OCI-LY1 (cell line): ENCODE measurements around the gene NRP1.

Experiments
- EZH2 ChIP-seq: fragments of 200-600 bp; sonication (generic), shearing (Covaris generic); IDR thresholded peaks from 2 replicates; pipeline ENCODE4 v1.8.0; 2017; ENCODE audit warnings: borderline replicate concordance, mixed run types, mild to moderate bottlenecking, antibody characterized with exemption, low read length, moderate library complexity, mixed read lengths
- TF ChIP-seq, protein P1 (sequence below): fragments of 200-600 bp; sonication (generic), shearing (Covaris generic); IDR thresholded peaks from 2 replicates; pipeline ENCODE4 v1.5.1; 2017; ENCODE audit warnings: mild to moderate bottlenecking, antibody characterized with exemption, low read length, moderate library complexity, mixed read lengths

DNA sequence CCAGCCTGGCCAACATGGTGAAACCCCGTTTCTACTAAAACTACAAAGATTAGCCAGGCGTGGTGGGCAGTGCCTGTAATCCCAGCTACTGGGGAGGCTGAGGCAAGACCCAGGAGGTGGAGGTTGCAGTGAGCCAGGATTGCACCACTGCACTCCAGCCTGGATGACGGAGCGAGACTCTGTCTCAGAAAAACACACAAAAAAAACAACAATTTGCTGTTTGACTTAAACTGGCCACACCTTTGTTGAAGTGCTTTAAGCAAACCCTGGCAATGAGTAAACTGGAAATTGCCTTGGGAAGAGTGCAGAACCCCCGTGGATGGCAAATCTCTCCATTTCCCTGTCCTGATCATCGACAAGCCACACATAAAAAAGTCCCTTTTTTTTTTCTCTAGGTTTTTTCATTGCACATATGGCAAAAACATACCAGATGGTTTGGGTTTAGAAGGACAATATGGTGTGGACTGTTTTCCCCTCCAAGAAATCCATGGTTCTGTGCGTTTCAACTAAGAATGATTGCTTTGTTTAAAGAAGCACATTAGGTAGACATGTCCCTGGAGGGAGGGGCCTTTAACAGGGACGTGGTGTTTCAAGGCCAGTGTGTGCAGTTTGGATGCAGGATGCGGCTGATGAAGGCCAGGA lies 76.9 kb downstream of the NRP1 start:
- TF ChIP-seq, protein P1, sequence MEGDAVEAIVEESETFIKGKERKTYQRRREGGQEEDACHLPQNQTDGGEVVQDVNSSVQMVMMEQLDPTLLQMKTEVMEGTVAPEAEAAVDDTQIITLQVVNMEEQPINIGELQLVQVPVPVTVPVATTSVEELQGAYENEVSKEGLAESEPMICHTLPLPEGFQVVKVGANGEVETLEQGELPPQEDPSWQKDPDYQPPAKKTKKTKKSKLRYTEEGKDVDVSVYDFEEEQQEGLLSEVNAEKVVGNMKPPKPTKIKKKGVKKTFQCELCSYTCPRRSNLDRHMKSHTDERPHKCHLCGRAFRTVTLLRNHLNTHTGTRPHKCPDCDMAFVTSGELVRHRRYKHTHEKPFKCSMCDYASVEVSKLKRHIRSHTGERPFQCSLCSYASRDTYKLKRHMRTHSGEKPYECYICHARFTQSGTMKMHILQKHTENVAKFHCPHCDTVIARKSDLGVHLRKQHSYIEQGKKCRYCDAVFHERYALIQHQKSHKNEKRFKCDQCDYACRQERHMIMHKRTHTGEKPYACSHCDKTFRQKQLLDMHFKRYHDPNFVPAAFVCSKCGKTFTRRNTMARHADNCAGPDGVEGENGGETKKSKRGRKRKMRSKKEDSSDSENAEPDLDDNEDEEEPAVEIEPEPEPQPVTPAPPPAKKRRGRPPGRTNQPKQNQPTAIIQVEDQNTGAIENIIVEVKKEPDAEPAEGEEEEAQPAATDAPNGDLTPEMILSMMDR = no peak
- TF ChIP-seq EZH2 = no peak
